ENCODE measurements around the gene AGPAT4. TPM values are rescaled to one million over a fixed set of nuclear protein-coding genes. Genes with fewer than 3 reads are reported as not detected.

AGPAT4 gene
- polyA plus RNA-seq, 1 donor (not counting 4 experiments of a cell fraction or from before 2014, with no cell fraction given) = 8.4 TPM

- Histone ChIP-seq H3K4me3 (ENCODE audit: control insufficient read depth in 2 of 3, extremely low read depth in 1 of 3, insufficient read depth in 2 of 3, low read depth in 1 of 3, low read length in 3 of 3) (no peak overlapping the region), H3K4me1 (ENCODE audit: control insufficient read depth, extremely low read depth, insufficient read depth, low read length) (peaks cover 22% of the 10 kb centered on the region), H2AFZ (ENCODE audit: control insufficient read depth, low read length) (peak overlapping the region; percentile 68), H4K20me1 (ENCODE audit: control insufficient read depth, extremely low read depth, insufficient read depth, low read length) (no peaks in the 10 kb centered on the region), H3K27ac (ENCODE audit: control insufficient read depth, insufficient read depth, low read length) (no peak overlapping the region), H3K9me3 (ENCODE audit: control insufficient read depth, low read depth, low read length) (no peaks in the 10 kb centered on the region), H3K9ac (ENCODE audit: control insufficient read depth, extremely low read depth, insufficient read depth, low read length) (no peak overlapping the region), H3K36me3 (ENCODE audit: control insufficient read depth in 2 of 2, extremely low read depth in 1 of 2, insufficient read depth in 2 of 2, low read length in 2 of 2) (no peaks in the 10 kb centered on the region), H3K4me2 (ENCODE audit: control insufficient read depth, extremely low read depth, insufficient read depth, low read depth, low read length) (no peak overlapping the region), H3K27me3 (ENCODE audit: control insufficient read depth, extremely low read depth, insufficient read depth, low read length) (no peaks in the 10 kb centered on the region), H3K79me2 (ENCODE audit: control insufficient read depth, insufficient read depth, low read length) (no peaks in the 10 kb centered on the region), H3K9me1 (ENCODE audit: control insufficient read depth, extremely low read depth, insufficient read depth, low read length) (no peaks in the 10 kb centered on the region)
- DNase-seq (ENCODE audit: low read depth, low spot score) = peak; percentile 17
- dilution Hi-C loops (cut with MboI; ENCODE audit: extremely low pct_ligation_motif_present, low sequenced_read_pairs) = no loop called here
- TF ChIP-seq EZH2 (IDR thresholded peaks at IDR 0.05; ENCODE audit: low read length) (no peak), CTCF (optimal IDR thresholded peaks at IDR 0.05 in 1 of 3, IDR thresholded peaks at IDR 0.05 in 1 of 3, conservative IDR thresholded peaks at IDR 0.05 in 1 of 3; ENCODE audit: extremely low read depth in 1 of 3, insufficient read depth in 2 of 3, low read length in 3 of 3) (no peak)
- FAIRE-seq = peak; percentile 43
These were observed 27.5 kb upstream of the AGPAT4 start for GRCh38 chr6:161301338-161301737.

GRCh38 chr6:161300823-161301222, 27.0 kb upstream of the AGPAT4 start:
- FAIRE-seq = no peak
- H3K9me1 ChIP-seq (ENCODE audit: control insufficient read depth, extremely low read depth, insufficient read depth, low read length) = no peaks in the 10 kb centered on the region

More at GRCh38 chr6:161300823-161301222, 27.0 kb upstream of the AGPAT4 start:
- no peak for DNase-seq (ENCODE audit: low read depth, low spot score)
- Histone ChIP-seq H3K27me3 (ENCODE audit: control insufficient read depth, extremely low read depth, insufficient read depth, low read length) (no peaks in the 10 kb centered on the region), H3K4me1 (ENCODE audit: control insufficient read depth, extremely low read depth, insufficient read depth, low read length) (peaks cover 22% of the 10 kb centered on the region), H3K4me3 (ENCODE audit: control insufficient read depth in 2 of 3, extremely low read depth in 1 of 3, insufficient read depth in 2 of 3, low read depth in 1 of 3, low read length in 3 of 3) (no peak overlapping the region), H3K9me3 (ENCODE audit: control insufficient read depth, low read depth, low read length) (no peaks in the 10 kb centered on the region), H3K9ac (ENCODE audit: control insufficient read depth, extremely low read depth, insufficient read depth, low read length) (no peak overlapping the region), H3K79me2 (ENCODE audit: control insufficient read depth, insufficient read depth, low read length) (no peaks in the 10 kb centered on the region), H4K20me1 (ENCODE audit: control insufficient read depth, extremely low read depth, insufficient read depth, low read length) (no peaks in the 10 kb centered on the region), H3K4me2 (ENCODE audit: control insufficient read depth, extremely low read depth, insufficient read depth, low read depth, low read length) (no peak overlapping the region), H3K36me3 (ENCODE audit: control insufficient read depth in 2 of 2, extremely low read depth in 1 of 2, insufficient read depth in 2 of 2, low read length in 2 of 2) (no peaks in the 10 kb centered on the region), H3K27ac (ENCODE audit: control insufficient read depth, insufficient read depth, low read length) (no peak overlapping the region), H2AFZ (ENCODE audit: control insufficient read depth, low read length) (peak overlapping the region; percentile 68)
- TF ChIP-seq EZH2 (IDR thresholded peaks at IDR 0.05; ENCODE audit: low read length) = no peak
- TF ChIP-seq CTCF (optimal IDR thresholded peaks at IDR 0.05 in 1 of 3, IDR thresholded peaks at IDR 0.05 in 1 of 3, conservative IDR thresholded peaks at IDR 0.05 in 1 of 3; ENCODE audit: extremely low read depth in 1 of 3, insufficient read depth in 2 of 3, low read length in 3 of 3) = no peak
- dilution Hi-C loops (cut with MboI; ENCODE audit: extremely low pct_ligation_motif_present, low sequenced_read_pairs) = no loop called here
